NCI-H2171 treated with DMSO at 0.1 percent for 48 hours (cell line): ENCODE data around the gene CLDN34.

ENCODE experiments used
- DNase-seq: peaks from one replicate; lab custom pipeline; 2025; lab: John Stamatoyannopoulos, UW

Gene CLDN34, protein sequence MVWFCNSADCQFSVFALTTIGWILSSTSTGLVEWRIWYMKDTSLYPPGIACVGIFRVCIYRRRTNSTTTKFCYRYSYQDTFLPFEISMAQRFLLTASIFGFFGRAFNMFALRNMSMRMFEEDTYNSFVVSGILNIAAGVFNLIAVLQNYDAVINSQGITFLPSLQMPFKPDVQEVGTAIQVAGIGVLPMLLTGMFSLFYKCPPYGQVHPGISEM

DNA sequence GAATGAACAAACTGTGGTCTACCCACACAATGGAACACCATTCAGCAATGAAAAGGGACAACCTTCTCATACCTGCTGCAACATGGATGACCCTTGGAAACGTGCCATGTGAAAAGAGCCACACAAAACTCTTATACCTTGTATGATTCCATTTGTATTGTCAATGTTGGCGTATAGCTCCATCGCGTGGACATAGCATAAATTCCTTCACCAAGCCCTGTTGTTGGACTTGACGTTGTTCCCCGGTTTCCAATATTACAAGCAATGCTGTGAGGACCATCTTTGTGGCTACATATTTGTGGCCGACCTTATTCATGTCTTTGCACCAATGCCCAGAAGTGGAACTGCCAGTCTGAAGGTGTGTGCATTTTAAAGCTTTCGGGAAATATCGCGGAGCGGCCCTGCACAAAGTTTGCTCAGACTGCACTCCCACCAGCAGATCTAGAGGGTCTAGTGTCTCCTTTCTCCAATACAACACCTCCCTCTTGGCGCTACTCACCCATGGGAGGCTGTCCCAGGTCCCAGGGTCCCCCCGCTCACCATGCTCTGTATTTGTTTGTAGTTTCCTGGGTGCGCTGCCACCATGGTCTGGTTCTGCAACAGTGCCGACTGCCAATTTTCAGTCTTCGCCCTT lies at the start of gene CLDN34:
Gene CLDN34 (plus strand): TSS at position 584 of the 634 bp plus-strand sequence. CDS start 0 bp downstream, at position 584.
- no peak for DNase-seq

DNA sequence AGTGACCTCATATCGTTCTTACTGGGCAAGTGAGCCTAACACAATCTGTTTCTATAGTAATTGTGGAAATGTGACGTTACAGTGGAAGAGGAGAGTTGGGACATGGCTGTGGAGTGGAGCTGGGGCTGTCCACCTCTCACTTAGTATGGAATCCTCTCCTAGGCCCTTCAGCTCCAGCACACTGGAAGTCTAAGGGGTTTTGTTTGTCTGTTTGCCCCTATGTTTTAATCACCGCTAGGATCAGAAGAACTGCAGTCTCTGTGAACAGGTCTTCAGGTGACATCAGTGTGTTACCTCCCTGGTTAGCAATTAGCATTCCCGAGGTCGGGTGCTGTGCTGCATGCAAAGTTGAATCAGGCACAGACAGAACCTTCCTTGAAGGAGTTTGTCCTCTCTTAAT lies 49.3 kb upstream of the CLDN34 start:
- no peak for DNase-seq

DNA sequence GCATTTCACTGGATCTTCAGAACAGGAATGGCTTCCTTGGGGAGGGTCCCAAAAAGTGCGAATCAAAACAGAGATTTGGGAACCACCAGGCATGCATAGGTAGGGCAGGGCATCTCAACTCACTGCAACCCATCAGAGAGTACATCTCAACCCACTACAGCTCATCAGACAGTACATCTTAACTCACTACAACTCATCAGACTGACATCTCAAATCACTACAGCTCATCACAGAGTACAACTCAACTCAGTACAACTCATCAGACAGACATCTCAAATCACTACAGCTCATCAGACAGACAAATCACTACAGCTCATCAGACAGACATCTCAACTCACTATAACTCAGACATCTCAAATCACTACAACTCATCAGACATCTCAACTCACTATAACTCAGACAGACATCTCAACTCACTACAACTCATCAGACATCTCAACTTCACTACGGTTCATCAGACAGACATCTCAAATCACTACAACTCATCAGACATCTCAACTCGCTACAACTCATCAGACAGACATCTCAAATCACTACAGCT lies 47.5 kb upstream of the CLDN34 start:
- no peak for DNase-seq

DNA sequence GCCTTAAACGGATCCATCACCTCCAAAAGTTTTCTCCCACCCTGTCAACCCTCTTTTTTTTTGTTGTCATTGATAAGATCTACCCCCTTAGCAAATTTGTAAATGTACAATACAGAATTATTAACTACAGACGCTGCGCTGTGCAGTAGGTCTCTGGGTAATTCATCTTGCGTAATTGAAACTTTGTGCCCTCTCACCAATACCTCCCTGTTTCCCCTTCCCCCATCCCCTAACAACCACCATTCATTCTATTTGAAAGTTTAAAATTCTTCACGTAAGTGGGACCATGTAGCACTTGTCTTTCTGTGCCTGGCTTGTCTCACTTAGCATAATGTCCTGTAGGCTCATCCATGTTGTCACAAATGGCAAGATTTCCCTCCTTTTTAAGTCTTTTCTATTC lies 45.8 kb upstream of the CLDN34 start:
- no peak for DNase-seq

DNA sequence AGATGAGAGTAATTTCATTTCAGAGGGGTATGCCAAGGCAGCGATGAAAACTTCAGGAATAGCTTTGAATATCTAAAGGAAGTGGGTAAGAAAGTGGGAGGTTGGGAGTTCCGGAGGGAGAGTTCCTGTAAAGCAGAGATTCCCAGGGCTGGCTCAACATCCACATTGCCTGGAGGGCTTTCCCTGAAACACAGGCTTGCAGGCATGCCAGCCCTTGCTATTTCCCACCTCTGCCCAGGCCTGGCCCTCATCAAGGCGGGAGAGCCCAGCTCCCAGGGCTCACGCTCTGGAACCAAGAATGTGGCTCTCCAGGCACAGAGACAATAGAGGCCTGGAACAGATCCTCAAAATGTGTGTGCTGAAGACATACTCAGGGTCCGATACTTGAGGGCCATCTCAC lies 43.8 kb upstream of the CLDN34 start:
- DNase-seq = no peak

DNA sequence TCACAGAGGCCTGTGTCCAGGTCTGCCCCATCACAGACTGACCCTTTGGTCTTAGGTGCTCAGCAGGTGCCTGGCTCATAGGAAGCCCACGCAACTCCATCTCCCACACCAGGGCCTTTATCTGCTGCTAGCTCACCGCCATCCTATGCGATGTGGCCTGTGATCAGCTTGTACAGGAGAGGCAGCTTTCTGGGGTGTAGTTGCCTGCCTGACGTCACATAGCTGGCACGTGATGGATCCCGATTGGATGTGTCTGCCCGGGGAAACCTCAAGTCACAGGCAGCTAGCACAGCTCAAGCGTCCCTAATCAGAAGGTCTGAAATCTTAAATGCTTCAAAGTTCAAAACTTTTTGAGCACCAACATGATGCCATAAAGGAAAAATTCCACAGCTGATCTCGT lies 41.2 kb upstream of the CLDN34 start:
- no peak for DNase-seq

DNA sequence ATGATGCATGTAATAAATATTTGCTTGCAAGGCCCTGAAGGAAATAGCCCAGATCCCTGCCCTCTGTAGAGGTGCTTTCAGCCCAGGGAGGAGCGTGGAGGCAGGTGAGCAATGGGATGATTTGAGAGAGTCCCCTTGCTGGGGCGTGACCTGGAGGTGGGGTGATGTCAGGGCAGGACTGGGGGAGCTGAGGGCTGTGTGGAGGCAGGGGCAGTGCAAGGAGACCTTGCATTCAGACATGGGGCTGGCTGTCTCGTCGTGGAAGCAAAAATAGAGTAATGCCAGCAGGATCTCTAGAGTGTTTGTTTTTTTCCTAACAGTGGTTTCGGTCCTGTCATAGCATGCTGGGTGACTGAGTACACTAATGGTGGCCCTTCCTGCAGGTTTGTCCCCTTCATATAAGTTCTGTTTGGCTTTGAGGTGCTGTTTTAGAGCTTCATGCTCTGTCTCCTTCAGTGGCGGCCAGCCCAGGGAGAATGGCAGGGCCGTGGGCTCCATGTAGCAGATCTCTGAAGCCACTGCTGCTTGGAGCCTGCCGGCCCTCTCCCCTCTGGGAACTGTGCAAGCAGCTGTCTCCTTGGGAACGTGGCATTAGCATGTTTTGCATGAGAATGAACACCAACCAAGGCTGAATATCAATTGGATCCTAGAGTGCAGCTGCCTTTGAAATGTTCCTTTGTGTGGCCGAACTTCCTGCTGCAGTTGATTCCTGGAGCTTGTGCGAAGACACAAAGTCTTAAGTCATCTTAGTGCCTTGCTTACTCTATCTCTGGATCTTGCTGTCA lies 39.3 kb upstream of the CLDN34 start:
- DNase-seq = peak; percentile 15

DNA sequence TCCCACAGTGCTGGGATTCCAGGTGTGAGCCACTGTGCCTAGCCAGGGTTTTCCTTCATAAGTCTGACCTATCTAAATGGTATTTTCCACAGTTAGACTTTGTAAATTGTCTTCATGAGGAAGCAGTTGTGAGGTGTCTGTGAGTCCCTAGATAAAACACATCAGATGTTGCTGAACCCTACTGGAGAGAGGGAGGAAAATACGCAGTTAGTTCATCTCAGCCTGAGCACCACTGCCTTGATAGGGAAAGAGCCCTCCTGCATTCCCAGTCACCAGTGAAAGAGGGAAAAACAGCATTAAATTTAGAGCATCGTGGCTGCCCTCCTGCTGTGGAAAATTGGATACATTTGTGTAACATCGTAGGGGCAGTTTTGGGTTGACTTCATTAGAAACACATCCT lies 31.7 kb upstream of the CLDN34 start:
- no peak for DNase-seq

DNA sequence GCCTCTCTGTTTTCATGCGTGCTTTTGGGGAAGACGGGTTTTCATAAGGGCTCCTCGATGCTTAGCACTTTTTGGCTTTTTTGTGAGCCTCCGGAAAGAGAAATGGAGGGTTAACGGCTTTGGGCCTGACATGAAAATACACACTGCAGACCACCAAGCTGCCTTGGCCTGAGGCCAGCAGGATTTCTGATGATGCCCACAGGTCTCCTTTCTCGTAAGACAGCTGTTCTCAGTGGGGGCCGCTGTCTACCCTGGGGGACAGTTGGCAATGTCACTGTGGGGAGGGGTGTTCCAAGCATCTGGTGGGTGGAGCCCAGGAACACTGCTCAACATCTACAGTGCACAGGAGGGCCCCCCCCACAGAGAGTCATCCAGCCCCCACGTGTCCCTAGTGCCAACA lies 29.4 kb upstream of the CLDN34 start:
- DNase-seq = no peak

DNA sequence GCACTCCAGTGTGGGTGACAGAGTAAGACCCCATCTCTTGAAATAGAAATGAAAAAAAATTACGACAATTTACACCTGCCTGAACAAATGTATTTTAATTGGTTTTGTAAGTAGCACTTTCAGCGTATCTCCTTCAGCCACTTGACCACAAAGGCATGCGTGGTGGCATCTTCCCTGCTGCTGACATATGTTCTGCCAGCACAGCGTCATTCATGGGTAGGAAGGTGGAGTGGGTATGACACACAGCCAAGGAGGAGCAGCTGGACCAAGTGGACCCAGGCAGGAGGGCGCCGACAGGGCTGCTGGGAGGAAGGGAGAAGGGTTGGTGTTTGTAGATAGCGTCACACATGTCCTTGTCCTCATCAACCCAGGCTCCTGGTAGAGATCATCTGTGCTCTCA lies 28.6 kb upstream of the CLDN34 start:
- no peak for DNase-seq

DNA sequence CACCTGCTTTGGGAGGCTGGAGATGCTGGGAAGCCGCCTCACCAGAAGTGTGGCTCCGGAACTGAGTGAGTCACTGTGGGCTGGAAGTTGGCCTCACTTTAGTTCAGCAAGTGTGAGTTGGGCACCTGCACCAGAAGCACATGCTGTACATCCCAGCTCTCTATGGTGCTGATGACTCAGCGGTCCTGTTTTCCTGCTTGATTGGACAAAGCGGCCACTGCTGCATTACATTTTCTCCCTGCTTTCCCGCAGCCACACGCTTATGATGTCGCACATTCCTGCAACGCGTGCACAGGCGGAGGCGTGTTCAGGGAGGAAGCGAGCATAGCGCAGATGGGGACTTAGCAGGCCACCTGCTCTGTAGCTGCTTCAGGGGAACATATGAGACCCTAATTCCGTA lies 26.7 kb upstream of the CLDN34 start:
- DNase-seq = no peak

DNA sequence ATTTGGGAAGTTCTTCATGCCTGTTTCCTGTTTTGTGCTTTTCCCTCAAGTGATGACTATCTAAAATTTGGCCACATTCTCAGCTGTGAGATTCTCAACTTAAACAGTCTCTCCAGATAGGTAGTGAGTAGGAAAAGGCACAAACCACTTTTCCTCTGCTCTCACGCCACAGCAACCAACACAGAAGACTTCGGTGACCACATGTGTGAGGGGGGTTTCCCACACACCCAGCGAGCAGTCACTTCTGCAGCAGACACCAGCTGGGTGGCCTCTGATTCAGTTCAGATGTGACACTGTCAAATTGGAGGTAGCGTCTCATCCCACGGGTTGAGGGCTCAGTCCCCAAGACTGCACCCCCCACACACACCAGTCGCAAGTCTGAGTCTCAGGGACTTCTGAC lies 25.1 kb upstream of the CLDN34 start:
- DNase-seq = no peak

DNA sequence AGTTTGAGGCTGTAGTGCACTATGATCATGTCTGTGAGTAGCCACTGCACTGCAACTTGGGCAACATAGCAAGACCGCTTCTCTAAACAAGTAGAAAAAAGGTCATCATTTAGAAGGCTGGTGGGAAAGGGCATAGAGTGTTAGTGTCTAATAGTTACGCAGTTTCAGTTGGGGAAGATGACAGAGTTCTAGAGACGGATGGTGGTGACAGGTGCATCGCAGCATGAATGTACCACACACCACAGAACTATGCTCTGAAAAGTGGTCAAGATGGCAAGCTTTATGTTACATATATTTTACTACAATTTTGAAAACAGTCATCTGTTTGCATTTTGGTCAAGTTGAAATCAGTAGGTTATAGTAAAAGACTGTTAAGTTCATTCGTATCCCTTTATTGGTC lies 23.7 kb upstream of the CLDN34 start:
- no peak for DNase-seq

DNA sequence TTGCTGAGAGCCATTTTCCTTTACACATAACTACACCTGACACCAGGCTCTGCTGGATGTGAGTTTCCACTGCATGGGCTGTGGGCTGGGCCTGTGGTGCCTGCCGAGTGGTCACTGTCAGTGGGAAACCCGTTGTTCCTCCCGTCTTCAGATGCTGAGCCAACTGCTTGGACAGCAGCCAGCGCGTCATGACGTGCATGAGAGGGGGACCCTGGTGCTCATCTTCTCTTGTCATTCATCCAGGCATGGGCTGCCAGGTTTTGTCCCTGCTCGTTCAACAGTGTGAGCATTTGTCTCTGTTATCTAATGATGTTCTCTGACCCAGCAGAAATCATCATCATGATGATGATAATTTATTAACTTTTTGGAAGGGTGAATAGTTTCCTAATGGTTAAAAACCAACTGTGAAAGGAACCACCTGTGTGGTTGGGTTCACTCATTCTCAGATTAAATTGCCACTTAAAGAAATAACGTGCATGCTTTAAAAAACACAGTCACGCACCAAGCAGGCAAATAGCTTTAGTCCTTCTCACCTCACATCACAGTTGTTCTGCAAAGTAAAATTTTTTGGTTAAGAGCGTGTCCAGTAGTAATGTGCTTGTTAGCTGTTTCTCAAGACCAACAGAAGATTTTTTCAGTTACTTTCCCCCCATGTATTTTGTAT lies 19.9 kb upstream of the CLDN34 start:
- DNase-seq = no peak

DNA sequence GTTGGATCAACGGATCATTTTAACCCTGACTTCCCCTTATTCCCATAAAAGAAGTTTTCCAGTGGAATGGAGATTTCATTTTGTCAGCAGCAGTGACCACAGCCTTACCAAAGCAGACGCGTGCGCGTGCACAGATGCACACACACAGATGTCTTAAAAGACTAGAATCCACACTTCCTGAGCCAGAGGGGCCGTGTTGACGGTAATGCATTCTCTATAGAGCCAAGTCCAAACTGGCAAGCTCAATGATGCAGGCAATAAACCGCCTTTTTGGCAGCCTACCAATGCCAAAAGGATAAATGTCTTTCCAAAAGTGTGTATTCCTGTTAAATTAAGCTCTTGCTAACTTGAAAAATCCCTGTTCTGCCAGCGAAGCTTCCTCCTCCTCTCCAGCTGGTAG lies 18.8 kb upstream of the CLDN34 start:
- no peak for DNase-seq

DNA sequence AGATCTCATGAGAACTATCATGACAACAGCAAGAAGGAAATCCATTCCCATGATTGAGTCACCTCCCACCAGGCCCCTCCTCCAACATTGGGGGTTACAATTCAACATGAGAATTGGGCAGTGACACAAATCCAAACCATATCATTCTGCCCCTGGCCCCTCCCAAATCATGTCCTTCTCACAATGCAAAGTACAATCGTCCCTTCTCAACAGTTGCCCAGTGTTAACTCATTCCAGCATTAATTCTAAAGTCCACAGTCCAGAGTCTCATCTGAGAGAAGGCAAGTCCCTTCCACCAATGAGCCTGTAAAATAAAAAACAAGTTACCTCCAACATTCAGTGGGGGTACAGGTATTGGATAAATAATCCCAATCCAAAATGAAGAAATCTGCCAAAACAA lies 14.9 kb upstream of the CLDN34 start:
- no peak for DNase-seq

DNA sequence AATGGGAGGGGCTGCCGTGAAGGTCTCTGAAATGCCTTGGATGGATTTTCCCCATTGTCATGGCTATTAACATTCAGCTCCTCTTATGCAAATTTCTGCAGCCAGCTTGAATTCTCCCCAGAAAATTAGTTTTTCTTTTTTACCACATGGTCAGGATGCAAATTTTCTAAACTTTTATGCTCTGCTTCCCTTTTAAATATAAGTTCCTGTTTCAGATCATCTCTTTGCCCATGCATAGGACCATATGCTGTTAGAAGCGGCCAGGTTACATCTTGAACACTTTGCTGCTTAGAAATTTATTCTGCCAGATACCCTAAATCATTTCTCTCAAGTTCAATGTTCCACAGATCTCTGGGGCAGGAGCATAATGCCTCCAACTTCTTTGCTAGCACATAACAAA lies 13.8 kb upstream of the CLDN34 start:
- no peak for DNase-seq

DNA sequence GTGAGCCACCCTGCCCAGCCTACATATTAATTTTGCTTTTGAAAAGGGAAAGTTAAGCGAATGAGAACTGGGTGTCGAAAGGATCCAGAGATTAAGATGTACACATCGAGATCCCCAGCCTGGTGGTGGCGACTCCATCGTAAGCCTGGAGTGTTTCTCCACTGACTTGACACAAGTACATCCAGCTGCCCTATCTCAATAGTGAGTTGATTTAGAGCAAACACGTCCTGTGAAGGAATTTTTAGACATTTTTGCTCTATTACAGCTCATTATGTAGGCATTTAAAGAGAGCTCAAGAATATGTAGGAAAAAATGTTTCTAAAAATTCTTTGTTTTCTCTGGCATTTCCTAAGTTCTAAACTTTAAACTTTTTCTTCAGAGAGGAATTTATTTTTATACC lies 11.7 kb upstream of the CLDN34 start:
- no peak for DNase-seq

DNA sequence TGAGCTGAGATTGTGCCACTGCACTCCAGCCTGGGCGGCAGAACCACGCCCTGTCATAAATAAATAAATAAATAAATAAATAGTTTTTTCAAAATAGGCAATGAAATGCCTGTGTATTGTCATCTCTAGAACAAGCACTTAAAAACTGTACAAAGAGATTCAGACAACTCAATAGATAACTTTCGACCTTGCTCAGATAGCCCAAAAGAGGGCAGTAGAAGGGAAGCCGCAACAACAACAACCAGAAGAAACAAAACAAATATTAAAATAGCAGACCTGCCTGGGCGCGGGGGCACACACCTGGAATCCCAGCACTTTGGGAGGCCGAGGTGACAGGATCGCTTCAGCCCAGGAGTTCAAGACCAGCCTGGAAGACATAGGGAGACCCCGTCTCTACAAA lies 9.4 kb upstream of the CLDN34 start:
- no peak for DNase-seq

DNA sequence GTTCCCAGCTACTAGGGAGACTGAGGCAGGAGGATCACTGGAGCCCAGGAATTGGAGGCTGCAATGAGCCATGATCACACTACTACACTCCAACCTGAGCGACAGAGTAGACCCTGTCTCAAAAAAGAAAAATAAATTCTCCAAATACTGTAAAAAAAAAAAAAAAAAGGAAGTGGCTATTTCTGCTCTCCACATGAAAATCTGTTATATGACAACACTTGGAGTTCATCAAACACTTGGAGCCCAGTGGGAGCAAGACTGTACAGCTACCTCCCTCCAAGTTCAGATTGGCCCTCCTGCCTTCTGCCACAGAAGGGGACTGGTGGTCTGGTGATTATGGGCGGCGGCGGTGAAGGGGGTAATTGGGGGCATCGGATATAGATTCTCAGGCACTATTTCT lies 9.0 kb upstream of the CLDN34 start:
- no peak for DNase-seq

DNA sequence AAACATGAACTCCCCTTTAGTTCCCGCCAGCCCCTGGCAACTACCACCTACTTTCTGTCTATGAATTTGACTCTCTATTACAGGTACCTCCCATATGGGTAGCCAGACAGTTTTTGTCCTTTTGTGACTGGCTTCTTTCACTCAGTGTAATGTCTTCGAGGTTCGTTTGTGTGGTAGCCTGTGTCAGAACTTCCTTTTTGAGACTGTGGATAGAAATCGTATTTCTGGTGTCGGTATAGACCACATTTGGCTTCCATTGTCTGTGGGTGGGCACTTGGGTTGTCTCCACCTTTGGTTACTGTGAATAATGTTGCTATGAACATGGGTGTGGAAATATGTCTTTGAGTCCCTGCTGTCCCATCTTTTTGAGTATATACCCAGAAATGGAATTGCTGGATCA lies 5.4 kb upstream of the CLDN34 start:
- DNase-seq = no peak

DNA sequence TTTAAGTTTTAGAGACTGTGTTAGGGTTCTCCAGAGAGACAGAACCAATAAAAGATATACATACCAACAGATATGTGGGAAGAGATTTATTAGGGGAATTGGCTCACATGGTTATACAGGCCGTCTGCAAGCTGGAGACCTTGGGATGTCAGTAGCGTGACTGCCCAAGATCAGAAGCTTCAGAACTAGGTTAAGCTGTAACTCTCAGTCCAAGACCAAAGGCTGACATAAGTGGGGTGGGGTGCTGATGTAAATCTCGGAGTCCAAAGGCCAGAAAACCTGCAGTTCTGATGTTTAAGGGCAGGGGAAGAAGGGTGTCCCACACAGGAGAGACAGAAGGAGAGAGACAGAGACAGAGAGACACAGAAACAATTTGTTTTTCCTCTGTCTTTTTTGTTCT lies 10.5 kb downstream of the CLDN34 start:
- no peak for DNase-seq

DNA sequence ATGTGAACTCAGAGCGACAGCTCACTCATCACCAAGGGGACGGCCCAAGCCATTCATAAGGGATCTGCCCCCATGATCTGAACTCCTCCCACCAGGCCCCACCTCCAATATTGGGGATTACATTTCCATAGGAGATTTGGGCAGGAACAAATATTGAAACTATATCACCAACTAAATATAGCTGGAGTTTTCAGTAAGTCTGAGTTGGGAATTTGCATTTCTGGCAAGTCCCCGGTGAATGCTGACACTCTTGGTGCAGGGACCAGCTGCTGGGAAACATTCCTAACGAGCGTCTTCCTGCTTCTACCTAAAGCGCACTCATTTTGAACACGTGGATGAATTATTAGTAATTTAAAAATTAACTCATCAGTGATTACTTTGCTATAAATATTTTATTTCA lies 13.2 kb downstream of the CLDN34 start:
- DNase-seq = no peak
